ENCODE measurements around the gene SENP3.
A peak's percentile ranks its signal among the peaks of the same experiment; 100 is the strongest.

Gene SENP3

GRCh38 chr17:7561589-7562207, at the start of gene SENP3:
Gene SENP3 (plus strand): TSS chr17:7561919. CDS start chr17:7563077, 1,158 bp downstream.
- DNase-seq: peak; percentile 81

- DNase-seq: no peak
These were observed 49.6 kb upstream of the SENP3 start for GRCh38 chr17:7512105-7512504.

DNA sequence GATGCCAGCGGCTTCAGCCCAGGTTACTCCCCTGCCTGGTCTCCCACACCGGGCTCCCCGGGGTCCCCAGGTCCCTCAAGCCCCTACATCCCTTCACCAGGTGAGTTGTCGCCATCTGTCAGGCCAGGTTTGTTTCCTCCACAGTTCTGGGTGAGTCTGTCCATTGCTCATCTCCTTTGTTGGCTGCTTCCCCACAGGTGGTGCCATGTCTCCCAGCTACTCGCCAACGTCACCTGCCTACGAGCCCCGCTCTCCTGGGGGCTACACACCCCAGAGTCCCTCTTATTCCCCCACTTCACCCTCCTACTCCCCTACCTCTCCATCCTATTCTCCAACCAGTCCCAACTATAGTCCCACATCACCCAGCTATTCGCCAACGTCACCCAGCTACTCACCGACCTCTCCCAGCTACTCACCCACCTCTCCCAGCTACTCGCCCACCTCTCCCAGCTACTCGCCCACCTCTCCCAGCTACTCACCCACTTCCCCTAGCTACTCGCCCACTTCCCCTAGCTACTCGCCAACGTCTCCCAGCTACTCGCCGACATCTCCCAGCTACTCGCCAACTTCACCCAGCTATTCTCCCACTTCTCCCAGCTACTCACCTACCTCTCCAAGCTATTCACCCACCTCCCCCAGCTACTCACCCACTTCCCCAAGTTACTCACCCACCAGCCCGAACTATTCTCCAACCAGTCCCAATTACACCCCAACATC, 48.7 kb upstream of the SENP3 start:
- DNase-seq: no peak

- no peak for DNase-seq
These were observed 47.8 kb upstream of the SENP3 start for GRCh38 chr17:7513850-7514419.

- DNase-seq: no peak
These were observed 45.7 kb upstream of the SENP3 start for GRCh38 chr17:7515911-7516610.

DNA sequence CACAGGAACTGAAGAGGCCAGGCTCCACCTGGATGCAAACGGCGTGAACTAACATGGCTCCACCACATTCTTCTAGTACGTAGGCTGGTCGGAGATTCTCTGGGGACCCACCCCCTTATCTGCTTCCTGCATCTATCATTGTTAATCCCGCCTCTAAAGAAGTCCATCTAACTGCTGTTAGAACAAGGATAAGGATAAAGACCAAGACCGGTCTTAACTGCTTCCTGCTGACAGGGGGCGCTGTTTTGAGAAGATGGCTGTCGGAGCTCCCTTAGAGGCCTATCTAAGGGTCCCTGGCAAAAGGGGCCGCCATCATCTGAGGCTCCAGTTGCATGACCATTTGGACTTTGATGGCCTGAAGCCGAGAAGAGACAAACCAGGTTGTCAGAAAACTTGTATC, 38.7 kb upstream of the SENP3 start:
- DNase-seq: no peak

GRCh38 chr17:7528842-7529241, 32.9 kb upstream of the SENP3 start:
- DNase-seq: no peak

DNA sequence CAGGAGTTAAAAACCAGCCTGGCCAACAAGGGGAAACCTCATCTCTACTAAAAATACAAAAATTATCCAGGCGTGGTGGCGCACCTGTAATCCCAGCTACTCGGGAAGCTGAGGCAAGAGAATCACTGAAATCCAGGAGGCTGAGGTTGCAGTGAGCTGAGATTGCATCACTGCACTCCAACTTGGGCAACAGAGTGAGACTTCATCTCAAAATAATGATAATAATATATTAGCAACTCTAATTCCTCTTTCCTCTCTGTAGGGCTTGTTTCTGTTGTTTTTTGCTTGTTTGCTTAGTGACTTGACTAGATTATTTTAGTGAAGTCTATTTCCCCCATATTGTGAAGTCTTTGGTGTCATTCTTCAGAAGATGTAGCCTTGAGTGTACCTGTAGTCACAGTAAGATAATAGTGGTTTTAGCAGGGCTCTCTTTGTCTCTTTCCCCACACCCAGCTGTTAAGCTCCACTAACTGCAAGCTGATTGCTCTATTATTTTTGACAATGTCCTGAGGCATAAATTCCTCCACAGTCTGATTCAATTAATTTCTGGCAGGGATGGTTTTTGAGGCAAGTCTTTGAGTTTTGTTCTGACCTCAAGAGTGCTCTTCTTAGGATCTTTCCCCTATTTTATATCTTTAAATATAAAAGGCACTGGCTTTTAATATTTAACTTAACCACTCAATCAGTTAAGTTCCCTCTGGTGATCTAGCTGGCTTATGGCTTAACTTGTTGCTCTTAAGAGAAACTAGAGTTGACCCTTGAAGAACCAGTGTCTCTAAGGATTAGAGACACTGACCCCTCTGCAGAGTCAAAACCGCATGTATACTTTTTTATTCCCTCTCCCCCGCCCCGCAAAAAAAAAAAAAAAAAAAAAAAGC, 31.5 kb upstream of the SENP3 start:
- DNase-seq: no peak

DNA sequence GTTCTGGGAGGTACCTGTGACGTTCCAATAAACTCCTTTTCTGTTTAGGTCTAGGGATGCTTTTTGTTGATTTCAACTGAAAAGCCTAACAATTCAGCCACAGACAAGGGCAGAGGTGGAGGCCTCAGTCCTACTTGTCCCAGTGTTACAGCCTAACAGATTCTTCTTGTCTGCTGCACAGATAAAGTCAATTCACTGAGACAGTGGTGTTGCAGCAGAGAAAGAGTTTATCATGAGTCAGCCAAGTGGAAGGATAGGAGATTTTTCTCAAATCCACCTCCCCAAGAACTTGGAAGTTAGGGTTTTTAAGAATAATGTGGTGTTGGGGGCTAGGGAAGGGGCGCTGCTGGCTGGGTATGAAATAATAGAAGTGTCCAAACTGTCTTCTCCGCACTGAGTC, 23.7 kb upstream of the SENP3 start:
- DNase-seq: no peak

DNA sequence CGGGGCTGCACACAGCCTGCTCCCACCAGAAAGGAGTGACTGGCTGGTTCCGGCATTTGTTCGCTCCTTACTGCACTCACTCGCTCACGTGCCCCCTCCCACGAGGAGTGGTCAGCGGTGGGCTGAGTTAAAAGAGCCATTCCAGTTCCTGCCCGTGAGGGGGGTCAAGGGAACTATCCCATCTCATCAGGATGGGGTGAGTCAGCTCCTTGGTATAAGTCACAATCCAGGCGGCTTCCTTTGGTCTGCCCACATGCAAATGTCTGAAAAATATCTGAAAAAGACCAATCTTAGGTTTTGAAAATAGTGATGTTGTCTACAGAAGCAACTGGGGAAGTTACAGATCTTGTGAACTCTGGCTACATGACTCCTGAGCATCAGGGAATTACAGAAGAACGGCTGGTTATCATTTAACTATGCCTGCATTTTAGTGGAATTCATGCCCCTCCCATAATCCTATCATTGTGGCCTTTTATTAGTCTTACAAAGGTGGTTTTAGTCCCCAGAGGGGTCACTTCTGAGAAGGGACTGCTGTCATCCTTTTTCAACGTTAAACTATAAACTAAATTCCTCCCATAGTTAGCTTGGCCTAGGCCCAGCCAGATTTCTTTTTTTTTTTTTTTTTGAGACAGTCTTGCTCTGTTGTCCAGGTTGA, 22.7 kb upstream of the SENP3 start:
- no peak for DNase-seq

- DNase-seq: no peak
These were observed 20.6 kb upstream of the SENP3 start for GRCh38 chr17:7541074-7541621.

- DNase-seq: no peak
These were observed 16.8 kb upstream of the SENP3 start for GRCh38 chr17:7544911-7545310.

DNA sequence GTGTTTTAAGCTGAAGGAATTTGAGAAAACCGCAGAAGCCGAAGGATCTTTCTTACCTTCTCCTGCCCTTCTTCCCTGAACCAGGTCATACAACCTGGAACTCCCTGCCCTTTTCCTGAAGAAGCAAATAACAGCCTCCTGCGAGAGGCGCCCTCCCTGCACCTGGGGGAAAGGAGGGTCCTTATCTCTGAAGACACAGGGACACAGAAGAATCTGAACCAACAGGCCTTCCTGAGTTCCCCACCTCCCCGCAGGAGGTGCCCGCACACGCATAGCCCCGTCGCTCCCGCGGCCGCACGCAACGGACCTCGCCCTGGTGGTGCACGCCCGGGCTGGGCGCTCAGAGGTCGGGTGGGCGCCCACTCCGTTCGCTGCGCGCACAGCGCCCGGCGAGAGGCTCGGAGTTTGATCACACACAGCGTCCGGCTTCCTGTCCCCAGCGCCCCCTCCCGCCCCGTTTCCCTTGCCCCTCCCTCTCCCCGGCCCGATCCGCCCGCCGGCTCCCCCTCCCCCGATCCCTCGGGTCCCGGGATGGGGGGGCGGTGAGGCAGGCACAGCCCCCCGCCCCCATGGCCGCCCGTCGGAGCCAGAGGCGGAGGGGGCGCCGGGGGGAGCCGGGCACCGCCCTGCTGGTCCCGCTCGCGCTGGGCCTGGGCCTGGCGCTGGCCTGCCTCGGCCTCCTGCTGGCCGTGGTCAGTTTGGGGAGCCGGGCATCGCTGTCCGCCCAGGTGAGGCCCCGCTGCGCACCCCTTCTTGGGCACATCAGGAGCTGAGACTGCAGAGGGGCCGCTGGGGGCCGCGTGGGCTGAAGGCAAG, 12.9 kb upstream of the SENP3 start, which contains the start of gene TNFSF12:
Gene TNFSF12, plus strand, starts transcription at position 474 of the 816 bp plus-strand sequence. Its CDS starts 96 bp downstream, at position 570.
- no peak for DNase-seq

DNA sequence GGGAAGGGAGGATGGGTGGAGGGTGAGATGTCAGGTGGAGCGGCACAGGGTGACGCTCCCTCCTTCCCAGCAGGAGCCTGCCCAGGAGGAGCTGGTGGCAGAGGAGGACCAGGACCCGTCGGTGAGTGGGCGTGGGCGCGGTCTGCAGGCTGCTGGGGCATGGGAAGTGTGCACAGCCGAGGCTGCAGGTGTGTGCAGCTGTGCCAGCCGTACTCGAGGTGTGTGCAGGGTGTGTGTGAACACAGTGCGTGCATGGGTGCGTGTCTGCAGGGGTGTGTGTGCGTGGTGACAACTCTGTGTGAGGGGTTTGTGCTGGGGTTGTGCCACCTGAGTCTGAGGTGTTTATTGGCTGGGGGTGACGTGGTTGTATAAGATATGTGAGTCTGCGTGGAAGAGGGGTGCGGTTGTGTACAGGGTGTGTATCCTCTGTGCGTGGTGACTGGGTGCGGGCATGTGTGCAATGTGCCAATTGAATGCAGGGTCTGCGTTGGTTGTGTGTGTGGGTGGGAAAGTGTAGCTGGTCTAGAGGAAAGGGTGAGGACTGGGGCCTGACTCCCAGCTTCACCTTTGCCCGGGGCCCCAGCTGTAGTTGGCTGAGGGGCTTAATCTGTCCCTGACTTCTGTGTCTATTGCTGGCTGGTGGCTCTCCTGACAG, 12.2 kb upstream of the SENP3 start:
- DNase-seq: no peak

- no peak for DNase-seq
These were observed 11.4 kb upstream of the SENP3 start for GRCh38 chr17:7550344-7550743.

DNA sequence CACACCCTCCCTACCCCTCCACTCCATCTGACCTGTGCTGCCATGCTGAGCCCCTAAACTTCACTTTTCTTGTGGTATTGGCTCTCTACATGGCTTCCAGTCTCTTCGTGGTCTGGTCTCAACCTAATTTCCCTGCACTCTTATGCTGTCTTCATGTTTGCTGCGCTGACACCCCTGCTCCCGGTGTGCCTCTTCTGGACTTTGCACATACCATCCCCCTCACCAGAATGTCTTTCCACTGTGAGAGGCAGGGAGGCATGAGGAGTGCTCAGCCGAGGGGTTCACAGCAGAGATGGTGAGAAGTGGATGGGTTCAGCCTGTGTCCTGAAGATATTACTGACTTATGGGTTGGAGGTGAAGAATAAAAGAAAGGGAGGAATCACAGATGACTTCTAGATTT, 10.3 kb upstream of the SENP3 start:
- no peak for DNase-seq

GRCh38 chr17:7552621-7553051, 9.1 kb upstream of the SENP3 start:
- no peak for DNase-seq

GRCh38 chr17:7553356-7553755, 8.4 kb upstream of the SENP3 start:
- DNase-seq: no peak

DNA sequence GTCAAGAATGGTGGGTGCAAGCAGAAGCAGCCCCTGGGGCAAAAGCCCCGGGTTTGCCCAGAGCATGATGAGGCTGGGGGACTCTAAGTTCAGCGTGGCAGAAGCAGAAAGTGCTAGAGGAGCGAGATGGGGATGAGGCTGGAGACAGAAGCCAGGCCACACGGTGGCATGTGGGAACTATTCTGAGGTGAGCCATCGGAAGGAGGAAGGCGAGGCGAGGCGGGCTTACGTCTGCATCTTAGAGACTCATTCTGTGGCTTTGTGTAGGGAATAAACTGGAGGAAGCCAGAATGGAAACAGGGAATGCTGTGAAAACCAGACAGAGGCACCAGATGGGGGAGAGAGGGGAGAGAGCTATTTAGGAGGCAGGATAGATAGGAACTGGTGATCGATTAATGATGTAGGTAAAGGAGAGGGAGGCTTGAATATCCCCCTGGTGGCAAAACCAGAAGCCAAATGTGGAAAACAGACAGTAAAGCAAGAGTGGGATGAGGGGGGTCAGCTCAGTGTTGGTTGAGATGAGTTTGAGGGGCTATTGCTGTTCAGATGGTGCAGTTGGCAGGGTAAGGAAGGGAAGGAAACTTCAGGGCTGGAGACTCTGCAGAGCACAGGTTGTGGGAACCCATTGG, 6.3 kb upstream of the SENP3 start:
- DNase-seq: no peak

DNA sequence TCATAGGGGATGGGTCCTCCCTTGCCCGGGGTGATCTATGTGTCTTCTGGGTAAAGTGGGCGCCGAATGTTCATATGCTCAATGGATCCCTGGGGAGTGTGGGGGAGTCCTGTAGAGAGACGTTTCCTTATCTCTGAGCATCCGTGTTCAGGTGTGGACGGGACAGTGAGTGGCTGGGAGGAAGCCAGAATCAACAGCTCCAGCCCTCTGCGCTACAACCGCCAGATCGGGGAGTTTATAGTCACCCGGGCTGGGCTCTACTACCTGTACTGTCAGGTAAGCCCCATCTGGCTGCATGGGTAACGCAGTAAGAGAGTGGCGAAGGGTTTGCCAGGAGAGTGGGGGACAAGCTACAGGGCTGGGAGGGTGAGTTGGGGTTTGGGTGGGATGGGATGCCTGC, 5.1 kb upstream of the SENP3 start:
- DNase-seq: no peak
